Measurements from ENCODE around the gene FAM219B.

GRCh38 chr15:74897300-74897701 lies 9.3 kb downstream of the FAM219B start:
- no peak for TF ChIP-seq CTCF (conservative IDR thresholded peaks at IDR 0.05; ENCODE audit: low read depth, low read length)
- no peak for TF ChIP-seq POLR2A (IDR thresholded peaks at IDR 0.05; ENCODE audit: low read depth, low read length)
- no peak for TF ChIP-seq USF2 (IDR thresholded peaks at IDR 0.05; ENCODE audit: low read depth, low read length)
